ENCODE data around the gene SEMA3B. TPM values are rescaled to one million over a fixed set of nuclear protein-coding genes. Genes with fewer than 3 reads are reported as not detected.
A peak's percentile ranks its signal among the peaks of the same experiment; 100 is the strongest.

SEMA3B gene
- total and polyA plus RNA-seq, 2 experiments from 2014 or later, result 67.7 to 104 TPM

DNA sequence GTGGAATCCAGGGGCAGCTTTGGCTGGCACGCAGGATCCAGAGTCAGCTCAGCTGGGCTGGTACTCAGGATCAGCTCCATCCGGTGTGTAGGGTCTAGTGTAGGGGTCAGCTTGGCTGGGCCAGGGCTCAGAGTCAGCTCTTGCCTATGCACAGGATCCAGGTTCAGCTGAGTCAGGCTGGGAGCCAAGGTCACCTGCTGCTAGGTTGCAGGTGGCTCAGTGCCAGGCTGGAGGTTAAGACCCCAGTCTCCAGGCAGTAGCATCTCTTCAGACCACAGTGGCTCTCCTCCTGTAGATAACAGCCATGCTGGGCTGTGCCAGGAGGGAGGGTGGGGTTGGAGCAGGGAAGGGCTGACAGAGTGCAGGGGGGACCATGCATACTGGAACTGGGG is 28.4 kb downstream of the SEMA3B start:
- no peak overlapping the region for H3K4me2 ChIP-seq
- no peak overlapping the region for H2AFZ ChIP-seq
- TF ChIP-seq EZH2phosphoT487 (IDR thresholded peaks at IDR 0.05; ENCODE audit: low read depth, severe bottlenecking, unreplicated experiment) (no peak), EZH2 (IDR thresholded peaks at IDR 0.05; ENCODE audit: borderline replicate concordance) (no peak)
- TF ChIP-seq, protein P1, sequence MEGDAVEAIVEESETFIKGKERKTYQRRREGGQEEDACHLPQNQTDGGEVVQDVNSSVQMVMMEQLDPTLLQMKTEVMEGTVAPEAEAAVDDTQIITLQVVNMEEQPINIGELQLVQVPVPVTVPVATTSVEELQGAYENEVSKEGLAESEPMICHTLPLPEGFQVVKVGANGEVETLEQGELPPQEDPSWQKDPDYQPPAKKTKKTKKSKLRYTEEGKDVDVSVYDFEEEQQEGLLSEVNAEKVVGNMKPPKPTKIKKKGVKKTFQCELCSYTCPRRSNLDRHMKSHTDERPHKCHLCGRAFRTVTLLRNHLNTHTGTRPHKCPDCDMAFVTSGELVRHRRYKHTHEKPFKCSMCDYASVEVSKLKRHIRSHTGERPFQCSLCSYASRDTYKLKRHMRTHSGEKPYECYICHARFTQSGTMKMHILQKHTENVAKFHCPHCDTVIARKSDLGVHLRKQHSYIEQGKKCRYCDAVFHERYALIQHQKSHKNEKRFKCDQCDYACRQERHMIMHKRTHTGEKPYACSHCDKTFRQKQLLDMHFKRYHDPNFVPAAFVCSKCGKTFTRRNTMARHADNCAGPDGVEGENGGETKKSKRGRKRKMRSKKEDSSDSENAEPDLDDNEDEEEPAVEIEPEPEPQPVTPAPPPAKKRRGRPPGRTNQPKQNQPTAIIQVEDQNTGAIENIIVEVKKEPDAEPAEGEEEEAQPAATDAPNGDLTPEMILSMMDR (IDR thresholded peaks at IDR 0.05; ENCODE audit: poor library complexity), result no peak
- no peak for DNase-seq (ENCODE audit: low spot score)
- 93% methylated on average over 2 of the region's 2 CpGs for WGBS (ENCODE audit: low lambda C conversion rate, missing lambda C conversion rate)
- no peak overlapping the region for H3K4me3 ChIP-seq
- H3K9me3 ChIP-seq (ENCODE audit: low read depth), result no peaks in the 10 kb centered on the region
- H3K4me1 ChIP-seq (ENCODE audit: insufficient read depth), result peaks cover 25% of the 10 kb centered on the region
- no peak overlapping the region for H3K27ac ChIP-seq
- no peaks in the 10 kb centered on the region for H3K27me3 ChIP-seq
- no peaks in the 10 kb centered on the region for H3K36me3 ChIP-seq (replicated peaks; ENCODE audit: insufficient read depth, low read depth)
- peaks cover 11% of the 10 kb centered on the region for H3K79me2 ChIP-seq
- no peaks in the 10 kb centered on the region for H3K9me2 ChIP-seq (replicated peaks; ENCODE audit: insufficient read depth)
- H4K20me1 ChIP-seq (ENCODE audit: insufficient read depth, poor library complexity, severe bottlenecking), result no peaks in the 10 kb centered on the region

DNA sequence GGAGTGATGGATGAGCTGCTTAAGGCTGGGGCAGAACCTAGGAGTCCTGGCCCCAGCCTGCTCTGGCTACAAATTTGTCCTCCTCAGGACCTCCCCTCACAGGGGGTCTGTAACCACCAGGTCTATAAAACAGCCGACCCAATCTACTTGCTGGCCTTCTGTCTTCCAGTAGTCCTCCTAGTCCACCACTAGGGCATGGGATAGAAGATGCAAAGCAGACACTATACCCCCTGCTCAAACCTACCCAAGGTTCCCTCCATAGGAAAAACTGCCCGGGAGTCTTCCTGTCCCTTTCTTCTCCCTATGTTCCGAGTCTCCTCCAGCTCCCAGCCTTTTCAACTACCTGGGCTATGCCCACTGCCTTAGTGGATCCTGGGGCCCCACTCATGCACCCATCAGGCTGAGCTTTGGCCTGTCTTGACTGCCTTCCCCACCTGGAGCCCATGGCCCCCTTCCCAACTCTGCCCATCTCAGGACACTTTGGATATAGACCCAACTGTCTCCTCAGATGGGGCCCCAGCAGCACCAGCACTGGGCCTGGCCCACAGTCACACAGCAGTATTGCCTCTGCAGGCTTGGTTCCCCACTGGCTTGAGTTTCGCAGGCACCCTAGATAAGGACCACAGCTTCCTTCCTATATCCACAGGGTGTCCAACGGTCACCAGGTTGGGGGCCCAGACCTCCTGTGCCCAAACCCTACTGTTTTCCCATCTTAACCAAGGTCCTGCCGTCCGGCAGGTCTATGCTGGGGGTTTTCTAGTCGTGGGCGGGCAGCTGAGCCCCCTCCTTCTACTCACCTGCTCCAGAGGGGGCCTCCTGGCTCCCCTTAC is 29.2 kb downstream of the SEMA3B start:
- TF ChIP-seq EZH2 (IDR thresholded peaks at IDR 0.05; ENCODE audit: borderline replicate concordance), result no peak
- no peak overlapping the region for H2AFZ ChIP-seq
- no peaks in the 10 kb centered on the region for H3K9me3 ChIP-seq (ENCODE audit: low read depth)
- no peaks in the 10 kb centered on the region for H3K36me3 ChIP-seq (replicated peaks; ENCODE audit: insufficient read depth, low read depth)
- H4K20me1 ChIP-seq (ENCODE audit: insufficient read depth, poor library complexity, severe bottlenecking), result no peaks in the 10 kb centered on the region
- no peak for DNase-seq (ENCODE audit: low spot score)
- H3K4me3 ChIP-seq, result peak overlapping the region; percentile 52
- no peaks in the 10 kb centered on the region for H3K27me3 ChIP-seq
- peak overlapping the region; percentile 88 for H3K27ac ChIP-seq
- no peaks in the 10 kb centered on the region for H3K9me2 ChIP-seq (replicated peaks; ENCODE audit: insufficient read depth)
- H3K4me2 ChIP-seq, result peak overlapping the region; percentile 93
- H3K4me1 ChIP-seq (ENCODE audit: insufficient read depth), result peaks cover 18% of the 10 kb centered on the region
- 59% methylated on average over 9 of the region's 9 CpGs for WGBS (ENCODE audit: low lambda C conversion rate, missing lambda C conversion rate)
- peaks cover 11% of the 10 kb centered on the region for H3K79me2 ChIP-seq

DNA sequence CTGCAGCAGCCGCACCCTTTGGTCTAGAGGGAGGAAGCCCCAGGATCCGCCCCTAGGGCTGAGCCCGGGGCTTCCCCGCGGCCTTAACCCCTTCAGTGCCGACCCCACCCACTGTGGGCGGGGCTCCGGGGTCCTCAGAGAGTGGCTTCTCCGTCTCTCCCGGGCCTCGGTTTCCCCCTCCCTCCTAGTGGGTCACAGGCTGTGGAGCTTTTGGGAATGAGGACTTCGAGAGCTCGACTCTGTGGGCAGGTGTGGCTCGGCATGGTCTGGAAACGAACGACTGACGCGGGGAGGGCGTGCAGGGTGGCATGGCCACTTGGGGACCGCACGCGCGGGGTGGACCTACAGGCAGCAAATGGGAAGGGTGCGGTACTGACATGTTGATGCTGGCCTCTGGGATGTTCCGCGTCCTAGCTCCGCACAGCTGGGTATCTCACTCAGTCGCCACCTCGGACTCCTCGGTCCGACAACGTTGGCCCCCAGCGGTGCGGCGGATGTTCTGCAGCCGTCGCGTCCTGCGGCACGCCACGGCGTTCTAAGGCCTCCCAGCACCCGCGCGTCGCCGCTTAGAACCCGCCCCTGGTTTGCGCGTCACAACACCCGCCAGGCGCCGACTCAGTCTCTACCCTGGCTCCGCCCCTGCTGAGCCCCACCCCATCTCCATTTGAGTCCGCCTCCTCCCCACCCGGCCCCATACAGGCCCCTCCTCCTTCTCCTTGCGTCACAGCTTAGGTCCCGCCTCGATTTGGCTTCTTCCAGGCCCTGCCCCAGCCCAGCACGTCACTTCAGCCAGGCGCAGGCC is 30.1 kb downstream of the SEMA3B start, which contains the start of the genes HYAL3 and NAA80:
Gene HYAL3 (minus strand): TSS at position 570 of the 802 bp plus-strand sequence. CDS start 3,803 bp downstream, outside the sequence.
Gene NAA80 (minus strand): TSS at position 570 of the 802 bp plus-strand sequence. CDS start 1,942 bp downstream, outside the sequence.
- Histone ChIP-seq H3K9me2 (replicated peaks; ENCODE audit: insufficient read depth) (no peaks in the 10 kb centered on the region), H3K79me2 (peaks cover 11% of the 10 kb centered on the region), H4K20me1 (ENCODE audit: insufficient read depth, poor library complexity, severe bottlenecking) (no peaks in the 10 kb centered on the region), H3K27ac (peak within 1 kb of the TSS; percentile 94), H3K27me3 (no peaks in the 10 kb centered on the region), H3K4me2 (peak within 1 kb of the TSS; percentile 93), H3K4me1 (ENCODE audit: insufficient read depth) (peaks cover 17% of the 10 kb centered on the region), H3K4me3 (peak within 1 kb of the TSS; percentile 52), H3K36me3 (replicated peaks; ENCODE audit: insufficient read depth, low read depth) (no peaks in the 10 kb centered on the region), H2AFZ (peak within 1 kb of the TSS; percentile 45), H3K9me3 (ENCODE audit: low read depth) (no peaks in the 10 kb centered on the region)
- TF ChIP-seq EZH2phosphoT487 (IDR thresholded peaks at IDR 0.05; ENCODE audit: low read depth, severe bottlenecking, unreplicated experiment) (no peak), EZH2 (IDR thresholded peaks at IDR 0.05; ENCODE audit: borderline replicate concordance) (no peak)
- TF ChIP-seq, protein P1 (IDR thresholded peaks at IDR 0.05; ENCODE audit: poor library complexity), result peak; percentile 30
- DNase-seq (ENCODE audit: low spot score), result peak; percentile 100
- 1% methylated on average over 54 of the region's 61 CpGs for WGBS (ENCODE audit: low lambda C conversion rate, missing lambda C conversion rate)

DNA sequence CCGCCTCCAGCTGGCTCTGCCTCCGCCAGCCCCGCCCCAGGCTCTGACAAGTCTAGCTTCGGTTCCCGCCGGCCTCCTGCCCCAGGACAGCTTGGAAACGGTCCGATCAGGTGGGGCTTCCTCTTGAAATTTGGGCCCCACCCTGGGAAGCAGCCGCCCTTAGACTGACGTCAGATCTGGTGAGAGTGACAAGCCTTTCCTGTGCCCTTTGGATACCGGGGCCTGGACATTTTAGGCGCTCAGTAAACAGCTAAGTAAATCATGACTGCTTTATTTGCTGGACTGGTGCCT is 30.6 kb downstream of the SEMA3B start:
- H3K9me3 ChIP-seq (ENCODE audit: low read depth), result no peaks in the 10 kb centered on the region
- WGBS (ENCODE audit: low lambda C conversion rate, missing lambda C conversion rate), result 3% methylated on average over 12 of the region's 12 CpGs
- H3K4me3 ChIP-seq, result peak overlapping the region; percentile 5
- H3K36me3 ChIP-seq (replicated peaks; ENCODE audit: insufficient read depth, low read depth), result no peaks in the 10 kb centered on the region
- no peaks in the 10 kb centered on the region for H4K20me1 ChIP-seq (ENCODE audit: insufficient read depth, poor library complexity, severe bottlenecking)
- no peaks in the 10 kb centered on the region for H3K9me2 ChIP-seq (replicated peaks; ENCODE audit: insufficient read depth)
- H3K27ac ChIP-seq, result peak overlapping the region; percentile 94
- no peak for DNase-seq (ENCODE audit: low spot score)
- TF ChIP-seq EZH2phosphoT487 (IDR thresholded peaks at IDR 0.05; ENCODE audit: low read depth, severe bottlenecking, unreplicated experiment) (no peak), EZH2 (IDR thresholded peaks at IDR 0.05; ENCODE audit: borderline replicate concordance) (no peak)
- TF ChIP-seq, protein P1 (IDR thresholded peaks at IDR 0.05; ENCODE audit: poor library complexity), result no peak
- peaks cover 11% of the 10 kb centered on the region for H3K79me2 ChIP-seq
- H3K4me2 ChIP-seq, result peak overlapping the region; percentile 79
- peaks cover 17% of the 10 kb centered on the region for H3K4me1 ChIP-seq (ENCODE audit: insufficient read depth)
- no peaks in the 10 kb centered on the region for H3K27me3 ChIP-seq
- H2AFZ ChIP-seq, result peak overlapping the region; percentile 23

All from hepatocyte (in vitro differentiated cells).